GM12878 (cell line): ENCODE results near the gene CDK5RAP1. TPM values are rescaled to one million over a fixed set of nuclear protein-coding genes. Genes with fewer than 3 reads are reported as not detected.

Experiments used
- ATAC-seq: fragments of 200-7000 bp; cut with Tn5 transposase; 3 replicates; pipeline ENCODE4 v1.9.1; 2020; ENCODE audit warnings: mild to moderate bottlenecking, moderate library complexity
- BruUV-seq: library from RNA; stranded (reverse); fragments of 400-500 nt; replicated peaks from 2 replicates; lab custom pipeline; 2021; lab: Mats Ljungman, UMichigan
- CTCF ChIA-PET: fragments of 300-600 bp; sonication (Branson Sonifier 250); formaldehyde crosslinking; extraction: SDS; loops from one replicate; lab custom pipeline; 2021; ENCODE audit warnings: inconsistent platforms; lab: Yijun Ruan, JAX
- POLR2A ChIA-PET: fragments of 350-600 bp; formaldehyde crosslinking; extraction: SDS; loops from one replicate; lab custom pipeline; 2021; ENCODE audit warnings: inconsistent platforms; lab: Charles Lee
- RAD21 ChIA-PET: fragments of 300-600 bp; sonication (Branson Sonifier 250); formaldehyde crosslinking; loops from one replicate; lab custom pipeline; 2023; ENCODE audit warnings: antibody characterized with exemption; ENCODE audit not compliant: unreplicated experiment; lab: Charles Lee
- SMC1A ChIA-PET: fragments of 300-600 bp; sonication (Branson Sonifier 250); formaldehyde crosslinking; loops from one replicate; lab custom pipeline; 2023; ENCODE audit not compliant: unreplicated experiment, uncharacterized antibody; lab: Charles Lee
- DNase-seq: peaks from one replicate; pipeline ENCODE4 v3.0.0-alpha.2; 2011; ENCODE audit warnings: low read depth, low spot score
- FAIRE-seq: peaks from 3 replicates; lab custom pipeline; 2011; peaks lifted over from hg19 to GRCh38; lab: Jason Lieb, UNC
- H2AFZ ChIP-seq: 2 replicates; pipeline ENCODE4 v1.6.0; 2011; ENCODE audit warnings: low read depth, low read length, control low read depth; ENCODE audit not compliant: control insufficient read depth
- H3K27ac ChIP-seq: 2 replicates; pipeline ENCODE4 v1.5.1; 2011; ENCODE audit warnings: control low read depth; ENCODE audit not compliant: control insufficient read depth, insufficient read depth
- H3K27me3 ChIP-seq, 2 experiments: replicated peaks in 1 of 2; 2 replicates each; pipeline versions ENCODE4 v1.6.0 to v1.6.1; 2011; ENCODE audit warnings: low read length in 1 of 2; ENCODE audit not compliant: control insufficient read depth in 2 of 2, insufficient read depth in 2 of 2
- H3K36me3 ChIP-seq, 2 experiments: 2 replicates each; pipeline ENCODE4 v1.5.1; 2011; ENCODE audit warnings: low read length in 1 of 2; ENCODE audit not compliant: control insufficient read depth in 2 of 2, insufficient read depth in 2 of 2
- H3K4me1 ChIP-seq: 2 replicates; pipeline ENCODE4 v1.6.1; 2011; ENCODE audit warnings: mild to moderate bottlenecking, low read length, moderate library complexity, mixed read lengths; ENCODE audit not compliant: control insufficient read depth, insufficient read depth
- H3K4me2 ChIP-seq: 2 replicates; pipeline ENCODE4 v1.6.0; 2011; ENCODE audit warnings: control low read depth; ENCODE audit not compliant: control insufficient read depth, insufficient read depth
- H3K4me3 ChIP-seq: fragments of 200-600 bp; sonication (generic); 2 replicates; pipeline ENCODE4 v1.5.1; 2016
- H3K79me2 ChIP-seq: 2 replicates; pipeline ENCODE4 v1.6.0; 2011; ENCODE audit warnings: low read length; ENCODE audit not compliant: control insufficient read depth, insufficient read depth
- H3K9ac ChIP-seq: 2 replicates; pipeline ENCODE4 v1.8.0; 2011; ENCODE audit warnings: low read length, control low read depth, mixed read lengths; ENCODE audit not compliant: control insufficient read depth, insufficient read depth
- H3K9me3 ChIP-seq: replicated peaks from 3 replicates; pipeline ENCODE4 v1.5.1; 2011; ENCODE audit warnings: mild to moderate bottlenecking, low read length; ENCODE audit not compliant: control insufficient read depth, insufficient read depth
- H4K20me1 ChIP-seq: 2 replicates; pipeline ENCODE4 v1.6.0; 2011; ENCODE audit not compliant: control insufficient read depth, insufficient read depth
- IKZF1 ChIP-seq: fragments of 450-650 bp; conservative IDR thresholded peaks from 2 replicates; pipeline ENCODE4 v1.6.1; 2017; ENCODE audit warnings: antibody characterized with exemption, mild to moderate bottlenecking
- MTA2 ChIP-seq: fragments of 450-650 bp; IDR thresholded peaks from 2 replicates; pipeline ENCODE4 v1.6.1; 2016; ENCODE audit warnings: low read depth, mild to moderate bottlenecking, moderate library complexity
- PKNOX1 ChIP-seq: fragments of 450-650 bp; IDR thresholded peaks from 2 replicates; pipeline ENCODE4 v1.6.1; 2016; ENCODE audit warnings: mild to moderate bottlenecking
- SMARCA5 ChIP-seq: fragments of 450-650 bp; IDR thresholded peaks from 2 replicates; pipeline ENCODE4 v1.6.1; 2017; ENCODE audit warnings: mild to moderate bottlenecking
- STAT3 ChIP-seq: IDR thresholded peaks from 2 replicates; pipeline ENCODE4 v1.6.1; 2011; ENCODE audit warnings: low read depth, low read length, improper control_type of control experiment
- WGBS: methylation state at CpG from one replicate; pipeline ENCODE4 v1.1.6; 2016; ENCODE audit warnings: low lambda C conversion rate; ENCODE audit not compliant: insufficient replicate concordance, insufficient coverage; ENCODE audit errors: missing lambda C conversion rate; 5-methylcytosine and 5-hydroxymethylcytosine counted together
- in situ Hi-C: fragments of 300-500 bp; cut with MboI; formaldehyde crosslinking; loops from 9 replicates; pipeline ENCODE4 v1.14.3; 2018; ENCODE audit warnings: mixed read lengths
- intact Hi-C: fragments of 100-400 bp; cut with micrococcal nuclease; formaldehyde crosslinking; loops from one replicate; pipeline ENCODE4 v1.14.2; 2022; ENCODE audit not compliant: unreplicated experiment
- polyA plus RNA-seq, 11 experiments: library from polyadenylated mRNA; depleted of rRNA in 4 of 11; unstranded in 6 of 11; stranded (reverse) in 5 of 11; fragments of >200 nt; fragmentation: Nextera tagmentation in 4 of 11; fragmentation: Illumina TruSeq in 1 of 11; extraction: Ambion mirVana in 4 of 11; extraction: Trizol in 1 of 11; gene quantifications; 1 replicate in 1 of 11; 2 replicates in 10 of 11; pipeline versions ENCODE4 v1.2.1 to v1.2.3, GENCODE V29; 2011 to 2016; ENCODE audit warnings: inconsistent platforms in 2 of 11, missing spikeins in 2 of 11, low read depth in 1 of 11
- total RNA-seq, 4 experiments: library from RNA; depleted of rRNA in 3 of 4; stranded (reverse); fragments of >200 nt in 3 of 4; fragmentation: Illumina TruSeq in 1 of 4; extraction: Trizol in 1 of 4; gene quantifications; 2 replicates each; pipeline versions ENCODE4 v1.2.1 to v1.2.3, GENCODE V29; 2013 to 2021
- TF ChIP-seq, protein P1 (sequence below), 3 experiments: IDR thresholded peaks in 2 of 3; conservative IDR thresholded peaks in 1 of 3; 2 replicates each; pipeline ENCODE4 v1.5.1; 2011; ENCODE audit warnings: low read depth in 3 of 3, low read length in 3 of 3, mild to moderate bottlenecking in 3 of 3, control low read depth in 2 of 3, moderate library complexity in 2 of 3, inconsistent platforms in 1 of 3, mixed read lengths in 1 of 3; ENCODE audit not compliant: control insufficient read depth in 2 of 3, insufficient read depth in 1 of 3; ENCODE audit errors: extremely low read depth in 1 of 3

The CDK5RAP1 gene
- total and polyA plus RNA-seq, 10 of the 15 experiments (the other 5 are each of a cell fraction or from before 2014, with no cell fraction given): 30.4 to 67.6 (median 38.8) TPM

DNA sequence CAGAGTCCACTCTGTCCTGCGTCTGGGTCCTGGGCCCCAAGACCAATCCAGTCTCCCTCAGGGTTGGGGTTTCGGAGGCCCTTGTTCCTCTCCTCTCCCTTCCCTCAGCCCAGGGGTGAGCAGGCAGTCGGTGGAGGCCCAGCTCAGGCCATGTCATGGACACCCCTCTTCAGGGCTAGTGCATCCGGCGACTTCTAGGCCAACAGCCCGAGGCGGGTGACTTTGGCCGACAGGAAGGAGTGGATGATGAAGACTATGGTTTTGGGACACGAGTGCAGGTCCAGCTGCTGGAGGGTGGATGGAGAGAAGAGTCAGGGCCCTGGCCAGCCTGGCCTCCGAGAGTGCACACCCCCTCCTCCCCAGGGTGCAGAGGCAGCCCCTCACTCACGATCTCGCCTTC lies 7.0 kb upstream of the CDK5RAP1 start (continued):
- TF ChIP-seq MTA2 (no peak), PKNOX1 (no peak)
- TF ChIP-seq, all 136 proteins: peak for 0

DNA sequence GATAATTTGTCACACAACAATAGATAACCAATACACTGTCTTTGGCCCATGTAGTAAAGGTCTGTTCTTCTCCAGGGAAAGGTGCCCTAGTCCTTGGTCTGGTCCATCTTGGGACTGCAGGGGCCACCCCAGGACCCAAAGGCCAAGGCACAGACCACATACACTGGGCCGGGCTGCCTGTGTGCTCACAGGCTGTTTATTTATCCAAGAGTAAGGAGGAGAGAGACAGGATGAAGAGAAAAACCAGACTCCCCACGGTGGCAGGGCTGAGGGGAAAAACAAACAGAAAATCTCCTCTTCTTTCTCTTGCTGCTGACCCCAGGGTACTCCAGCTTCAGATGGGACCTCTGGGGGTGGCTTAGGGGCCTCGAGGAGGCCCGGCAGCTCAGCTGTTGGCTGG lies 6.5 kb upstream of the CDK5RAP1 start:
- Histone ChIP-seq H3K36me3 (no peaks in the 10 kb centered on the region; a peak in 1 of 4 replicates), H3K27me3 (no peaks in the 10 kb centered on the region), H3K9me3 (no peaks in the 10 kb centered on the region; the same call in 2 of the 3 replicates), H4K20me1 (no peaks in the 10 kb centered on the region), H3K4me2 (no peak overlapping the region), H3K79me2 (no peaks in the 10 kb centered on the region), H3K4me3 (no peak overlapping the region), H3K27ac (no peak overlapping the region), H2AFZ (no peak overlapping the region), H3K9ac (no peak overlapping the region), H3K4me1 (peaks cover 9% of the 10 kb centered on the region)
- CTCF ChIA-PET: no interaction called here
- DNase-seq (no peak), ATAC-seq (no peak)
- POLR2A ChIA-PET: no interaction called here
- WGBS: 92% methylated on average over 4 of the region's 4 CpGs
- RAD21 ChIA-PET: no interaction called here
- intact Hi-C loops (no loop called here), in situ Hi-C loops (no loop called here)
- SMC1A ChIA-PET: interaction anchor here (1.4 kb wide), 1 partner anchor 12 kb away, joined by 3 read pairs; no protein-coding TSS in a partner anchor
- no TSS peak for BruUV-seq
- TF ChIP-seq, protein P1, sequence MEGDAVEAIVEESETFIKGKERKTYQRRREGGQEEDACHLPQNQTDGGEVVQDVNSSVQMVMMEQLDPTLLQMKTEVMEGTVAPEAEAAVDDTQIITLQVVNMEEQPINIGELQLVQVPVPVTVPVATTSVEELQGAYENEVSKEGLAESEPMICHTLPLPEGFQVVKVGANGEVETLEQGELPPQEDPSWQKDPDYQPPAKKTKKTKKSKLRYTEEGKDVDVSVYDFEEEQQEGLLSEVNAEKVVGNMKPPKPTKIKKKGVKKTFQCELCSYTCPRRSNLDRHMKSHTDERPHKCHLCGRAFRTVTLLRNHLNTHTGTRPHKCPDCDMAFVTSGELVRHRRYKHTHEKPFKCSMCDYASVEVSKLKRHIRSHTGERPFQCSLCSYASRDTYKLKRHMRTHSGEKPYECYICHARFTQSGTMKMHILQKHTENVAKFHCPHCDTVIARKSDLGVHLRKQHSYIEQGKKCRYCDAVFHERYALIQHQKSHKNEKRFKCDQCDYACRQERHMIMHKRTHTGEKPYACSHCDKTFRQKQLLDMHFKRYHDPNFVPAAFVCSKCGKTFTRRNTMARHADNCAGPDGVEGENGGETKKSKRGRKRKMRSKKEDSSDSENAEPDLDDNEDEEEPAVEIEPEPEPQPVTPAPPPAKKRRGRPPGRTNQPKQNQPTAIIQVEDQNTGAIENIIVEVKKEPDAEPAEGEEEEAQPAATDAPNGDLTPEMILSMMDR (IDR thresholded peaks at IDR 0.05 in 2 of 3, conservative IDR thresholded peaks at IDR 0.05 in 1 of 3; ENCODE audit: control insufficient read depth in 2 of 3, extremely low read depth in 1 of 3, insufficient read depth in 1 of 3, low read depth in 3 of 3, low read length in 3 of 3): no peak
- no peak for TF ChIP-seq SMARCA5
- TF ChIP-seq STAT3: no peak
- TF ChIP-seq IKZF1: no peak
- TF ChIP-seq, all 136 proteins: peak for 0
- no peak for FAIRE-seq
